ENCODE data around the gene PSMC4.

The PSMC4 gene

DNA sequence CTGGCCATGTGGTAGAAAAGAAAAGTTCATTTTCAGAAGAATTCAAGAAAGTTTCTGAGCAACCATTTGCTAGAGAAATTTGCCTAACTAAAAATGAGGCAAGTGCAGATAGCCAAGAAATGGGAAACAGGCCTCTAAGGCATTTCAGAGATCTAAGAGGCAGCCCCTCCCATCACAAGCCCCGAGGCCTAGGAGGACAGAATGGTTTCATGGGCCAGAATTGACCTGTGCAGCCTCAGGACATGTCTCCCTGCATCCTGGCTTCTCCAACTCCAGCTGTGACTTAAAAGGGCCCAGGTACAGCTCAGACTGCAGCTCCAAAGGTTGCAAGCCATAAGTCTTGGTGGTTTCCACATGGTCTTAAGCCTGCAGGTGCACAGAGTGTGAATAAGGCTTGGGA is 22.6 kb downstream of the PSMC4 start:
- no peak for TF ChIP-seq ZFX (IDR thresholded peaks at IDR 0.05; ENCODE audit: borderline replicate concordance)
- TF ChIP-seq, protein P1, sequence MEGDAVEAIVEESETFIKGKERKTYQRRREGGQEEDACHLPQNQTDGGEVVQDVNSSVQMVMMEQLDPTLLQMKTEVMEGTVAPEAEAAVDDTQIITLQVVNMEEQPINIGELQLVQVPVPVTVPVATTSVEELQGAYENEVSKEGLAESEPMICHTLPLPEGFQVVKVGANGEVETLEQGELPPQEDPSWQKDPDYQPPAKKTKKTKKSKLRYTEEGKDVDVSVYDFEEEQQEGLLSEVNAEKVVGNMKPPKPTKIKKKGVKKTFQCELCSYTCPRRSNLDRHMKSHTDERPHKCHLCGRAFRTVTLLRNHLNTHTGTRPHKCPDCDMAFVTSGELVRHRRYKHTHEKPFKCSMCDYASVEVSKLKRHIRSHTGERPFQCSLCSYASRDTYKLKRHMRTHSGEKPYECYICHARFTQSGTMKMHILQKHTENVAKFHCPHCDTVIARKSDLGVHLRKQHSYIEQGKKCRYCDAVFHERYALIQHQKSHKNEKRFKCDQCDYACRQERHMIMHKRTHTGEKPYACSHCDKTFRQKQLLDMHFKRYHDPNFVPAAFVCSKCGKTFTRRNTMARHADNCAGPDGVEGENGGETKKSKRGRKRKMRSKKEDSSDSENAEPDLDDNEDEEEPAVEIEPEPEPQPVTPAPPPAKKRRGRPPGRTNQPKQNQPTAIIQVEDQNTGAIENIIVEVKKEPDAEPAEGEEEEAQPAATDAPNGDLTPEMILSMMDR (IDR thresholded peaks at IDR 0.05), result no peak
- H3K27ac ChIP-seq, result no peak overlapping the region

DNA sequence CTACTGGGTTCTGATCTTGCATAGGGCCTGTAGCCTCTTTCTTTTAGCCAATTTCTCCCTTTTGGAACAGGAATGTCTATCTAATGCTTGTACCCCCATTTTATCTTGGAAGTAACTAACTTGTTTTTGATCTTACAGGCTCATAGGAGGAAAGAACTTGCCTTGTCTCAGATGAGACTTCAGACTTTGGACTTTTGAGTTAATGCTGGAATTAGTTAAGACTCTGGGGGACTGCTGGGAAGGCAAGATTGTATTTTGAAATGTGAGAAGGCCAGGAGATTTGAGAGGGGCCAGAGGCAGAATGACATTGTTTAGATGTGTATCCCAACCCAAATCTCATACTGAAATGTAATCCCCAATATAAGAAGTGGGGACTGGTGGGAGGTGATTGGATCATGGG is 23.4 kb downstream of the PSMC4 start:
- TF ChIP-seq ZFX (IDR thresholded peaks at IDR 0.05; ENCODE audit: borderline replicate concordance), result no peak
- TF ChIP-seq, protein P1 (IDR thresholded peaks at IDR 0.05), result no peak

DNA sequence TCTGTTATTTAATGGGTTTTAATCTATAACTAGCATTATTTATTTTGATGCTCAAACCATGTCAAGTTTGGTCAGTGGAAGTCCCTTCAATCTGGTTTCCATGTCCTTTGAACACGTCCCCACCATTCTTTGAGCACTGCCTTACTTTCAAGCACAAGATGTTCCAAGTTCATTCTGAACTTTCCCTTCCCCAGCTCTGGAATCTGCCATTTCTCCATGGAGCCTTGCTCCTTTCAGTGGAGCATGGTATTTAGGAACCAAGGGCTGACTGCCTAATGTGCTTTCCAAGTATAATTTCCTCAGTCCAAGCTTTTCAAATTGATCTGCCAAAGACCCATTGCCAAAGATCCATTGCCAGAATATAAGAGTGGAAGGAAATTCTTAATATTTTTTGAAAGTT is 24.8 kb downstream of the PSMC4 start:
- TF ChIP-seq, protein P1 (IDR thresholded peaks at IDR 0.05), result no peak
- no peak for TF ChIP-seq ZFX (IDR thresholded peaks at IDR 0.05; ENCODE audit: borderline replicate concordance)
- peak overlapping the region; percentile 80; the same call in 1 of the 2 replicates for H3K27ac ChIP-seq

More for the DNA sequence above, 23.4 kb downstream of the PSMC4 start:
- H3K27ac ChIP-seq, result no peak overlapping the region

DNA sequence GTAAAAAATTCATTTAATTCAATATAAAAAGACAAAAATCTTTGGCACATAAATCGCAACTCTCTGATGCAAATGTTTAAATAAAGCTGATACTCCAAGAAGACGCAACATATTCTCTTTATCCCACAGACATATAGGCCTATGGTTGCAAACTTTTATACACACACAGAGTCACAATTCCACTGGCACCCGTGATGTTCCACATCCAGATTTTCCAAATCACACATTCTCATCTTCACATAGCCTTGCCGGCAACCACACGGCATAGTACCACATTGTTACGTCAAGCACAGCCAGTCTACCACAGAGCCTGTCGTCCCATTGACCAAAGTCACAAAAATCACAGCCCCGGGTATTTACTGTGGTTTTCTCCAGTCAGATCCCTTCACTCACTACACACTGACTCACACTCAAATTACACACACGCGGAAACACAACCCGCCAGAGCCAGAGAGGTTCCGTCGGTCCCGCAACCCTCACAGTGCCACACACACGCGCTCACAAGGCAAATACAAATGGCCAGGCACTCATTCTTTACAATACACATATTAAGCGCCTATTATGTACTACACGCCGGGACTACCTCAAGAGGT is 25.3 kb downstream of the PSMC4 start:
- TF ChIP-seq ZFX (IDR thresholded peaks at IDR 0.05; ENCODE audit: borderline replicate concordance), result no peak
- TF ChIP-seq, protein P1 (IDR thresholded peaks at IDR 0.05), result no peak
- H3K27ac ChIP-seq, result peak overlapping the region; percentile 80

DNA sequence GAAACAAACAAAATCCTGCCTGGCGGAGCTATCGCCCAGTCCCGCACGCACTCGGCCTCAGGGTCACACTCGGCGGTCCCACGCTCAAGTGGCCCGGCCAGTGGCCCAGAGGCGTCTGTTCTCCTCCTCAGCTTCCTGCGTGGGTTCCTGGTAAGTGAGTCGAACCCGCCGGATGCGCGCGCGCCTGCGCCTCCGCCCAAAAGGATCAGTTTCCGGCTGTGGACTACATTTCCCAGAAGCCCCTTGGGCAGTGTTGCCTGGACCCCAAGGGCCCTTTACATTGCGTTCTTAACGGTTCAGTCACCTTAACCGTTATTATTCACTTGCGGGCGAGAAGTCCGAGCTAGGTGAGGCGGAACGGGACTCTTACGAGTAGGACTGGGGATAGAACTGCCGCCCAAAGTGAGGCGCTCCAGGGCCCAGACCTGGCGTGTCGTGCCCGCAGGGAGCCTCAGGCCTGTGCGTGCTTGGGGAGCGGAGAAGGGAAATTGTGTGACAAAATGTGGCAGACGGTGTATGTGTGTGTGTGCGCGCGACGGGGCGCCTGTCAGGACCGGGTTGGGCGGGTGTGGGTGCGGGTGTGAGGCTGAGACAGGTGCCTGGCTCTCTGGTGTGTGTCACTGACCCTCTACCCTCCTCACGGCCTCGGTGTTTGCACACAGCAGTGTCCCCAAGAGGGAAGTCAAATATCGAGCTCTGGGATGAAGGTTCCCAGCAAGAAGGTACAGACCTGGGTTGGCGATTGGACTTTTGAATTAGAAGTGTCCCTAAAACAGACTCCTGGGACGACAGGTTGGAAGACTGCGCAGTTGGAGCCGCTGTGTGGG is 26.1 kb downstream of the PSMC4 start, which contains the start of gene ZNF546:
Gene ZNF546, plus strand, starts transcription at position 250 of the 827 bp plus-strand sequence. CDS start 1,267 bp downstream, outside the sequence.
- H3K27ac ChIP-seq, result peak within 1 kb of the TSS; percentile 80
- TF ChIP-seq, protein P1 (IDR thresholded peaks at IDR 0.05), result no peak
- TF ChIP-seq ZFX (IDR thresholded peaks at IDR 0.05; ENCODE audit: borderline replicate concordance), result no peak

DNA sequence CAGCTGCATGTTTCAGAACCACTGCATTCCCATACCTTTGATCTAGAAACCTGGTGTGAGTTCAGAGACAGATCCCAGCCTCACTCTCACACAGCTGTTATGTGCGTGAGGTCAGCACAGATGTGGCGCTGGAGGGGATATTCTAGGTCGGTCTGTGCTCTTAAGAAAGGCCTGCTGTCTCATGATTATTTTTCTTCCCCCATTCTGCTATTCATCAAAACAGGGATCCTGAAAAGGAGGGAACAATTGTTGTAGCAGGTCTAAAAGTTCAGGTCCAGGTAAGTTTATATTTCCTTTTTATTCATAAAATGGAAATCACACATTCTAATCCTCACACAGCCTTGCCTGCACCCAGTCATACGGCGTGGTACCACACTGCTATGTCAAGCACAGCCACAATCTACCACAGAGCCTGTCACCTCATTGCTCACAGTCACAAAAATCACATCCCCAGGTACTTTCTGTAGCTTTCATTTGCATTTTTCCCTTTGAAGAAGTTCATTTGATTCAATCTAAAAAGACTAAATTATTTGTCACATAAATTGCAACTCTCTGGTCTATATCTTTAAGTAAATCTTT is 26.8 kb downstream of the PSMC4 start:
- H3K27ac ChIP-seq, result no peak overlapping the region
- TF ChIP-seq, protein P1 (IDR thresholded peaks at IDR 0.05), result no peak
- no peak for TF ChIP-seq ZFX (IDR thresholded peaks at IDR 0.05; ENCODE audit: borderline replicate concordance)
